Parathyroid adenoma (tissue), 2 donors: ENCODE results near the gene SLC9A9.
"Not testable (repeated sequence)": the region's sequence is repeated elsewhere in the genome, so short reads cannot be mapped to it uniquely, and the experiment has no call there.

Experiments
- H2AFZ ChIP-seq: fragments of 300-600 bp; sonication (generic); one replicate; pipeline ENCODE4 v1.7.0; 2017; ENCODE audit warnings: antibody characterized with exemption, mild to moderate bottlenecking
- H3K27ac ChIP-seq: fragments of 300-600 bp; sonication (generic); one replicate; pipeline ENCODE4 v1.7.0; 2017
- H3K27me3 ChIP-seq: fragments of 300-600 bp; sonication (generic); one replicate; pipeline ENCODE4 v1.7.0; 2017; ENCODE audit warnings: low read length; ENCODE audit not compliant: control insufficient read depth, insufficient read depth
- H3K36me3 ChIP-seq: fragments of 300-600 bp; sonication (generic); one replicate; pipeline ENCODE4 v1.7.0; 2017; ENCODE audit warnings: low read length; ENCODE audit not compliant: control insufficient read depth, insufficient read depth
- H3K4me1 ChIP-seq: fragments of 300-600 bp; sonication (generic); one replicate; pipeline ENCODE4 v1.7.0; 2017; ENCODE audit warnings: control low read depth
- H3K4me2 ChIP-seq: fragments of 300-600 bp; sonication (generic); one replicate; pipeline ENCODE4 v1.7.0; 2017; ENCODE audit warnings: low read length
- H3K4me3 ChIP-seq: fragments of 300-600 bp; sonication (generic); one replicate; pipeline ENCODE4 v1.7.0; 2017; ENCODE audit warnings: low read depth, low read length
- H3K79me2 ChIP-seq: fragments of 300-600 bp; sonication (generic); one replicate; pipeline ENCODE4 v1.7.0; 2017; ENCODE audit warnings: control low read depth
- H3K9ac ChIP-seq: fragments of 300-600 bp; sonication (generic); one replicate; pipeline ENCODE4 v1.7.0; 2017; ENCODE audit warnings: mild to moderate bottlenecking
- H3K9me3 ChIP-seq: fragments of 300-600 bp; sonication (generic); one replicate; pipeline ENCODE4 v1.7.0; 2017; ENCODE audit warnings: low read length; ENCODE audit not compliant: control insufficient read depth
- TF ChIP-seq, protein P1 (sequence below): fragments of 300-600 bp; sonication (generic); IDR thresholded peaks from one replicate; pipeline ENCODE4 v1.7.0; 2017; ENCODE audit warnings: antibody characterized with exemption, mild to moderate bottlenecking
- donor health status: primary hyperparathyroidism.

The SLC9A9 gene

DNA sequence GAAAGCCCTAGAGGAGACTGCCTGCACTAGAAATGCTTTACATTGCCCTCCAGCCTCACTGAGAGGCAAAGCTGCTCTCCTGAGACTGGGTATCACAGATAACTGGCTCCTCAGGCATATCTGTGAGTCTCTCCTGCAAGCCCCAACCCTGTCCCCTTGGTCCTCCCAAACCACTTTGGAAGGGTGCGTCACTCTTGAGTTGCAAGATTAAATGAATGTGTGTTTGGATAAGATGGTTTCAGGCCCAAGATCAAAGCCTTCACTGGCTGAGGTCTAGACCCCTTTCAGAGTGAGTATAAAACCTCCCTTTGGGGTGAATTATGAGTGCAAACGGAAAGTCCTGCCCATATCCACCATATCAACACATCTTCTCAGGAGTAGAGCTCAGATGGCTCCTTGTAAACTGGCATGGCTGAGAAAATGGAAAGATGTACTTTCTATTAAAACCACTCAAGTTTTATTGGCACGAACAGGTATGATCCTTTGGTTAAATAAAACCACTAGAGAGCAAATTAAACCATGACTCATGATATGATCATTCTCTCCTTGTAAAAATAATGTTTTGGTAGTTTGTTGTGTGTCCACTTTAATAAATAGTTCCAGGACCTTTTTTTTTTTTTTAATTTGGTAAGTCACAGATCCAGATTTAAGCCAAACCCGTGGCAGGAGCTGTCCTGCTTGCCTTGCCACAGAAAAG lies 564.7 kb downstream of the SLC9A9 start:
- no peak overlapping the region for H3K4me2 ChIP-seq
- H3K9ac ChIP-seq: no peak overlapping the region
- TF ChIP-seq, protein P1, sequence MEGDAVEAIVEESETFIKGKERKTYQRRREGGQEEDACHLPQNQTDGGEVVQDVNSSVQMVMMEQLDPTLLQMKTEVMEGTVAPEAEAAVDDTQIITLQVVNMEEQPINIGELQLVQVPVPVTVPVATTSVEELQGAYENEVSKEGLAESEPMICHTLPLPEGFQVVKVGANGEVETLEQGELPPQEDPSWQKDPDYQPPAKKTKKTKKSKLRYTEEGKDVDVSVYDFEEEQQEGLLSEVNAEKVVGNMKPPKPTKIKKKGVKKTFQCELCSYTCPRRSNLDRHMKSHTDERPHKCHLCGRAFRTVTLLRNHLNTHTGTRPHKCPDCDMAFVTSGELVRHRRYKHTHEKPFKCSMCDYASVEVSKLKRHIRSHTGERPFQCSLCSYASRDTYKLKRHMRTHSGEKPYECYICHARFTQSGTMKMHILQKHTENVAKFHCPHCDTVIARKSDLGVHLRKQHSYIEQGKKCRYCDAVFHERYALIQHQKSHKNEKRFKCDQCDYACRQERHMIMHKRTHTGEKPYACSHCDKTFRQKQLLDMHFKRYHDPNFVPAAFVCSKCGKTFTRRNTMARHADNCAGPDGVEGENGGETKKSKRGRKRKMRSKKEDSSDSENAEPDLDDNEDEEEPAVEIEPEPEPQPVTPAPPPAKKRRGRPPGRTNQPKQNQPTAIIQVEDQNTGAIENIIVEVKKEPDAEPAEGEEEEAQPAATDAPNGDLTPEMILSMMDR: no peak
- no peaks in the 10 kb centered on the region for H3K9me3 ChIP-seq
- H3K4me3 ChIP-seq: no peak overlapping the region
- H3K27ac ChIP-seq: no peak overlapping the region
- no peaks in the 10 kb centered on the region for H3K27me3 ChIP-seq
- no peaks in the 10 kb centered on the region for H3K36me3 ChIP-seq
- no peaks in the 10 kb centered on the region for H3K79me2 ChIP-seq
- H3K4me1 ChIP-seq: no peaks in the 10 kb centered on the region
- no peak overlapping the region for H2AFZ ChIP-seq

DNA sequence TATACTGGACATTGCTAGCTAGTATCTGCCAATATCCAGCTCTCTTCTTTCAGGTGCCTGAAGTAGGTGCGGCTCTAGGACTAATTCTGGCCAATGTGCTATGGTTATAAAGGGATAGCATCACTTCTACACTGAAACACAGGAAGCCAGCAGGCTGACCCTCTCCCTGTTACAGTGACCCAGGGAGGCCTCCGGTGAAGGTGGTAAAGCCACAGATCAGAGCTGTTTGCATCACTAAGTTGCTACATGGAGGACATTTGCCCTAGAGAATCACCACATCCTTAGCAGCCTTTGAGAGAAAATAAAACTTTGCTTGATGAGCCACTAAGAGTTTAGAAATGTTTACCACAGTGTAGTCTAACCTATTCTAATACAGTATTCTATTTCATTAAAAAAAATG lies 567.3 kb downstream of the SLC9A9 start:
- Histone ChIP-seq H3K27ac (no peak overlapping the region), H2AFZ (no peak overlapping the region), H3K4me2 (no peak overlapping the region), H3K79me2 (no peaks in the 10 kb centered on the region), H3K9ac (no peak overlapping the region), H3K27me3 (no peaks in the 10 kb centered on the region), H3K36me3 (no peaks in the 10 kb centered on the region), H3K9me3 (no peaks in the 10 kb centered on the region), H3K4me3 (no peak overlapping the region), H3K4me1 (no peaks in the 10 kb centered on the region)
- TF ChIP-seq, protein P1: no peak

DNA sequence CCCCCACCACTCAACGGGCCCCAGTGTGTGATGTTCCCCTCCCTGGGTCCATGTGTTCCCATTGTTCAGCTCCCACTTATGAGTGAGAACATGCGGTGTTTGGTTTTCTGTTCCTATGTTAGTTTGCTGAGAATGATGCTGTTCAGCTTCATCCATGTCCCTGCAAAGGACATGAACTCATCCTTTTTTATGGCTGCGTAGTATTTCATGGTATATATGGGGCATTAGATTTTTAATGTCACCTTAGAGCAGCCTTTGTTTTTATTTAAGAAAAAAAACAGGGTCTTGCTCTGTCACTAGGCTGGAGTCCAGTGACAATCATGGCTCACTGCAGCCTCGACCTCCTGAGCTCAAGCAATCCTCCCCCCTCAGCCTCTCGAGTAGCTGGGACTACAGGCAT lies 568.7 kb downstream of the SLC9A9 start:
- H3K9ac ChIP-seq, H3K27me3 ChIP-seq, H3K4me1 ChIP-seq, H3K79me2 ChIP-seq, H3K27ac ChIP-seq, H3K4me2 ChIP-seq, H2AFZ ChIP-seq, H3K4me3 ChIP-seq, H3K9me3 ChIP-seq, H3K36me3 ChIP-seq: not testable (repeated sequence)

DNA sequence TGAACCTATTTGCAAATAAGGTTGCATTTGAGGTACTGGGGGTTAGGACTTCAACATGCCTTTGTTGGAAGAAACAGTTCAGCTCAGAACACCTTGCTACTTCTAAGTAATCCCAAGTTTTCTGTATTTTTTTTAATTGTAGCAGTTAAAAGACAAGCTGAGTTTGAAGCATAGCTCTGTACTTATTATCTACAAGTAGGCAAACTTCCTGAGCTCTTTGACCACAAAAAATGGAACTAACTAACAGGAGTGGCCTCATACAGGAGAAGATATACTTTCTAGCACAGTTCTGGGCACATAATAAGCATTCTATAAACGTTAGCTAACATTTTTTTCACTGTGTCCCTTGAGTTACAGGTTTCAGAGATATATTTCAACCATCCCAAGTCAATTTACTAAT lies 569.5 kb downstream of the SLC9A9 start:
- no peak overlapping the region for H3K4me2 ChIP-seq
- H3K4me3 ChIP-seq: no peak overlapping the region
- H3K27ac ChIP-seq: no peak overlapping the region
- no peaks in the 10 kb centered on the region for H3K79me2 ChIP-seq
- no peaks in the 10 kb centered on the region for H3K36me3 ChIP-seq
- no peaks in the 10 kb centered on the region for H3K4me1 ChIP-seq
- TF ChIP-seq, protein P1: no peak
- H3K9ac ChIP-seq: no peak overlapping the region
- no peaks in the 10 kb centered on the region for H3K9me3 ChIP-seq
- H2AFZ ChIP-seq: no peak overlapping the region
- H3K27me3 ChIP-seq: no peaks in the 10 kb centered on the region

DNA sequence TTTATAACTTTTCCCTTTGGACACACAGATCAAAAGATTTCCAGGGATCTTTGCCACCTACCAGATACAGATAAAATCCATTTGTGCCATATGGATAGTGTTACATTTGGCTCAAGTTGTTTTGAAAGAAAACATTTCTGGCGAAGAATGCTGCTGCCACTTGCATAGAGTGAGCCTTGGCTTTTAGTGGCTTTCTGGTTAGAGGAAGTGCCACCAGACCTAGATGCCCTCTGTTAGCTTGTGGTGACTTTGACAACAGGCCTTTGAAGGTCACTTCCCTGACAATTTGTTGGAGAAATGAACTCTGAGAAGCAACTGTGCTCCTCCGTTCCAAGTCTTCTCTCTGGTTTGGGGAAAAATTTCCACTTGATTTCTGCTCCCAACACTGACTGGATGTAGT lies 570.7 kb downstream of the SLC9A9 start:
- H3K4me2 ChIP-seq: no peak overlapping the region
- H3K27me3 ChIP-seq: no peaks in the 10 kb centered on the region
- TF ChIP-seq, protein P1: no peak
- H3K4me1 ChIP-seq: no peaks in the 10 kb centered on the region
- H3K27ac ChIP-seq: no peak overlapping the region
- H3K36me3 ChIP-seq: no peaks in the 10 kb centered on the region
- H3K4me3 ChIP-seq: no peak overlapping the region
- H3K79me2 ChIP-seq: no peaks in the 10 kb centered on the region
- H3K9ac ChIP-seq: no peak overlapping the region
- H3K9me3 ChIP-seq: no peaks in the 10 kb centered on the region
- H2AFZ ChIP-seq: no peak overlapping the region
